AG20443 (cell line): ENCODE data around the gene CDK8.

Source experiments
- DNase-seq: peaks from one replicate; pipeline ENCODE4 v3.0.0; 2012; ENCODE audit warnings: low spot score, mixed read lengths

Gene CDK8

DNA sequence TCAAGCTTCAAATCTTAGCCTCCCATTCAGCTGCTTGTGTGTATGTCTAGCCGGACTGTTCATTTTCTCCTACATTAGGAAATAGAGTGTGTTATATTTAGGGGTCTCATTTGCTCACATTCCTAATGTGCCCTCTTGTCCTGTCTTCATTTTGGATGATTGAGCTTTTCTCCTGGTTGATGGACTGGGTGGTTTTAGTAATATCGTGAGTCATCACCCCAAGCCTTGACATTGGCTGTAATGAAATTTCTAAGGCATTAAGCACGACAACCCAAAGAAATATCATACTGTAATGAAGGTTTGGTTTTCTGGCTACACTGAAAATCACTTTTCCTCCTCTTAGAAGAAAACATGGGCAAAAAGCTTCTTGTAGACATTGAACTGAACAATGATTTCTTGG is 192.8 kb downstream of the CDK8 start:
- no peak for DNase-seq

DNA sequence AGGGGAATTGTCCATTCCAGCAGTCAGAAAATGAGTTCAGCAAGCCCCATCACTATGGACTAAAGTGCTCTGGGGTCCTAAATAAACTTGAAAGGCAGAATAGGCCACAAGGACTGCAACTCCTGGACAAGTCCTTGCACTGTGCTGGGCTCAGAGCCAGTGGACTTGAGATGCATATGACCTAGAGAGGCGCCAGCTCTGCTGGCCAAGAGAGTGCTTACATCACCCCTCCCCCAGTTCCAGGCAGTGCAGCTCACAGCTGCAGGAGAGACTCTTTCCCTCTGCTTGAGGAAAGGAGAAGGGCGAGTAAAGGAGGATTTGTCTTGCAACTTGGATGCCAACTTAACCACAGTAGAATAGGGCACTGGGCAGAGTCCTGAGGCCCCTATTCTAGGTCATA is 194.1 kb downstream of the CDK8 start:
- no peak for DNase-seq

DNA sequence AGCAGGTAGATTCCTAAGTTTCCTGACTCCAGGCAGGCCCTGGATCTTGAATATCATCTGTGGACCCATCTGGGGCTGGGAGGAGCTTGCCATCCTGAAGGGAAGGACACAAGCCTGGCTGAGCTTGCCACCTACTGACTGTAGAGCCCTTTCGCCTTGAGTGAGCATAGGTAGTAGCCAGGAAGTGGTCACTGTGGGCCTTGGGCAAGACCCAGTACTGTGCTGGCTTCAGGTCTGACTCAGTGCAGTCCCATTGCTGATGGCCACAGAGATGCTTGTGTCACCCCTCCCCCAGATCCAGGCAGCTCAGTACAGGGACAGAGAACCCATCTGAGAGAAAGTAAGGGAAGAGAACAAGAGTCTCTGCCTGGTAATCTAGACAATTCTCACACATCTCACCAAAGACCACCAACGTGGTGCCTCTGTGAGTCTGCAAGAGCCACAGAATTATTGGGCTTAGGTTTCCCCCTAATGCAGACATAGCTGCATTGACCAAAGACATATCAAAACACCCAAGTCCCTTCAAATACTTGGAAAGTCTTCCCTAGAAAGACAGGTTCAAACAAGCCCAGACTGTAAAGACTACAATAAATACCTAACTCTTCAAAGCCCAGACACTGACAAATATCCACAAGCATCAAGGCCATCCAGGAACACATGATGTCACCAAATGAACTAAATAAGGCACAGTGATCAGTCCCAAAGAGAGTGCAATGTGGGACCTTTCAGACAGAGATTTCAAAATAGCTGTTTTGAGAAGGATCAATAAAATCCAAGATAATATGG is 195.3 kb downstream of the CDK8 start:
- no peak for DNase-seq
